Epithelial cell of prostate (primary cell): ENCODE measurements around the gene UCP2.

ENCODE experiments used
- DNase-seq: peaks from one replicate; pipeline ENCODE4 v3.0.0-alpha.2; 2011; ENCODE audit warnings: low read depth, low spot score
- H3K27ac ChIP-seq: fragments of 450-650 bp; 2 replicates; pipeline ENCODE4 v1.5.1; 2017; ENCODE audit warnings: mild to moderate bottlenecking

Gene UCP2

GRCh38 chr11:74010306-74011300 is 28.0 kb upstream of the UCP2 start:
- no peak overlapping the region for H3K27ac ChIP-seq
- no peak for DNase-seq

GRCh38 chr11:74009675-74010305 is 27.1 kb upstream of the UCP2 start:
- no peak for DNase-seq
- H3K27ac ChIP-seq: no peak overlapping the region

GRCh38 chr11:74009230-74009547 is 26.5 kb upstream of the UCP2 start:
- no peak overlapping the region for H3K27ac ChIP-seq
- DNase-seq: no peak

GRCh38 chr11:74008373-74009229 is 26.0 kb upstream of the UCP2 start, which contains the start of gene UCP3:
Gene UCP3 (minus strand): TSS chr11:74009085. CDS start chr11:74007042, 2,043 bp downstream.
- no peak within 1 kb of the TSS for H3K27ac ChIP-seq
- no peak for DNase-seq

GRCh38 chr11:74007691-74008372 is 25.2 kb upstream of the UCP2 start:
- H3K27ac ChIP-seq: no peak overlapping the region
- no peak for DNase-seq

- H3K27ac ChIP-seq: no peak overlapping the region
- no peak for DNase-seq
Measured at GRCh38 chr11:74006743-74007304, 24.2 kb upstream of the UCP2 start.

GRCh38 chr11:74005721-74006517 is 23.3 kb upstream of the UCP2 start:
- no peak overlapping the region for H3K27ac ChIP-seq
- no peak for DNase-seq

GRCh38 chr11:74004759-74005615 is 22.3 kb upstream of the UCP2 start:
- no peak overlapping the region for H3K27ac ChIP-seq

GRCh38 chr11:74004046-74004695 is 21.5 kb upstream of the UCP2 start:
- no peak overlapping the region for H3K27ac ChIP-seq
- no peak for DNase-seq

More at GRCh38 chr11:74004759-74005615, 22.3 kb upstream of the UCP2 start:
- no peak for DNase-seq

- DNase-seq: no peak
- no peak overlapping the region for H3K27ac ChIP-seq
Measured at GRCh38 chr11:74002832-74003231, 20.2 kb upstream of the UCP2 start.

- DNase-seq: no peak
- no peak overlapping the region for H3K27ac ChIP-seq
Measured at GRCh38 chr11:74001822-74002286, 19.2 kb upstream of the UCP2 start.

- no peak for DNase-seq
- no peak overlapping the region for H3K27ac ChIP-seq
Measured at GRCh38 chr11:74000307-74001133, 17.9 kb upstream of the UCP2 start.

GRCh38 chr11:73999581-74000306 is 17.1 kb upstream of the UCP2 start:
- no peak for DNase-seq
- no peak overlapping the region for H3K27ac ChIP-seq

GRCh38 chr11:73998846-73999575 is 16.4 kb upstream of the UCP2 start:
- DNase-seq: no peak
- no peak overlapping the region for H3K27ac ChIP-seq

GRCh38 chr11:73997120-73997770 is 14.6 kb upstream of the UCP2 start:
- no peak for DNase-seq
- no peak overlapping the region for H3K27ac ChIP-seq
